GM21723 (cell line): Measurements from ENCODE around the gene ITPKB.

Source experiments
- ATAC-seq: cut with Tn5 transposase; IDR thresholded peaks from one replicate; pipeline ENCODE4 v1.9.1; 2021; ENCODE audit warnings: mild to moderate bottlenecking, moderate library complexity; ENCODE audit not compliant: unreplicated experiment

Gene ITPKB

GRCh38 chr1:226708342-226708780 is 30.7 kb downstream of the ITPKB start:
- ATAC-seq = no peak

- ATAC-seq = no peak
Measured at GRCh38 chr1:226706684-226707083, 32.4 kb downstream of the ITPKB start.

GRCh38 chr1:226704169-226704937 is 34.7 kb downstream of the ITPKB start:
- no peak for ATAC-seq

GRCh38 chr1:226702957-226703831 is 35.9 kb downstream of the ITPKB start:
- ATAC-seq = peak; percentile 87

- no peak for ATAC-seq
Measured at GRCh38 chr1:226702318-226702956, 36.6 kb downstream of the ITPKB start.

GRCh38 chr1:226700861-226701260 is 38.2 kb downstream of the ITPKB start:
- ATAC-seq = no peak

GRCh38 chr1:226699166-226699565 is 39.9 kb downstream of the ITPKB start:
- ATAC-seq = no peak

GRCh38 chr1:226698659-226699058 is 40.4 kb downstream of the ITPKB start:
- ATAC-seq = no peak

GRCh38 chr1:226697929-226698544 is 41.0 kb downstream of the ITPKB start:
- no peak for ATAC-seq

- ATAC-seq = no peak
Measured at GRCh38 chr1:226697151-226697928, 41.7 kb downstream of the ITPKB start.

- no peak for ATAC-seq
Measured at GRCh38 chr1:226696547-226696946, 42.5 kb downstream of the ITPKB start.

GRCh38 chr1:226695335-226695900 is 43.7 kb downstream of the ITPKB start:
- ATAC-seq = no peak

- ATAC-seq = no peak
Measured at GRCh38 chr1:226692823-226693222, 46.3 kb downstream of the ITPKB start.

GRCh38 chr1:226692051-226692792 is 46.9 kb downstream of the ITPKB start:
- no peak for ATAC-seq

- ATAC-seq = peak; percentile 71
Measured at GRCh38 chr1:226691247-226691646, 47.8 kb downstream of the ITPKB start.

- no peak for ATAC-seq
Measured at GRCh38 chr1:226690460-226690982, 48.6 kb downstream of the ITPKB start.

- no peak for ATAC-seq
Measured at GRCh38 chr1:226688808-226689207, 50.3 kb downstream of the ITPKB start.

- ATAC-seq = no peak
Measured at GRCh38 chr1:226688056-226688748, 50.9 kb downstream of the ITPKB start.
